Osteoblast (primary cell): Measurements from ENCODE around the gene KRT20. TPM values are rescaled to one million over a fixed set of nuclear protein-coding genes. Genes with fewer than 3 reads are reported as not detected.

Source experiments
- DNase-seq: peaks from one replicate; pipeline ENCODE4 v3.0.0; 2011; ENCODE audit warnings: low spot score, mixed read lengths; ENCODE audit not compliant: insufficient read length; ENCODE audit errors: missing footprints
- H2AFZ ChIP-seq: 2 replicates; pipeline ENCODE4 v1.6.0; 2011; ENCODE audit warnings: mild to moderate bottlenecking, low read length
- H3K27ac ChIP-seq: 2 replicates; pipeline ENCODE4 v1.5.1; 2011; ENCODE audit warnings: mild to moderate bottlenecking, low read depth, low read length, moderate library complexity
- H3K27me3 ChIP-seq: 2 replicates; pipeline ENCODE4 v1.6.0; 2012; ENCODE audit warnings: mild to moderate bottlenecking, control low read depth, inconsistent platforms, low read length, moderate library complexity; ENCODE audit not compliant: insufficient read depth
- H3K36me3 ChIP-seq: 2 replicates; pipeline ENCODE4 v1.5.1; 2011; ENCODE audit warnings: mild to moderate bottlenecking, low read length, control low read depth, moderate library complexity; ENCODE audit not compliant: insufficient read depth
- H3K4me1 ChIP-seq: 2 replicates; pipeline ENCODE4 v1.5.1; 2011; ENCODE audit warnings: mild to moderate bottlenecking, low read length, control low read depth, moderate library complexity; ENCODE audit not compliant: insufficient read depth
- H3K4me2 ChIP-seq: 2 replicates; pipeline ENCODE4 v1.6.0; 2011; ENCODE audit warnings: mild to moderate bottlenecking, low read length; ENCODE audit not compliant: insufficient read depth
- H3K4me3 ChIP-seq: fragments of 200-600 bp; sonication (generic); 3 replicates; pipeline ENCODE4 v1.5.1; 2012; ENCODE audit warnings: mild to moderate bottlenecking, low read length, inconsistent platforms; ENCODE audit not compliant: insufficient read depth
- H3K79me2 ChIP-seq: 2 replicates; pipeline ENCODE4 v1.6.0; 2012; ENCODE audit warnings: mild to moderate bottlenecking, low read length, control low read depth, inconsistent platforms; ENCODE audit not compliant: insufficient read depth
- H3K9me3 ChIP-seq: 2 replicates; pipeline ENCODE4 v1.5.1; 2011; ENCODE audit warnings: low read depth, low read length, control low read depth
- H4K20me1 ChIP-seq: 2 replicates; pipeline ENCODE4 v1.6.0; 2012; ENCODE audit warnings: mild to moderate bottlenecking, low read length, control low read depth; ENCODE audit not compliant: insufficient read depth
- total RNA-seq: library from RNA; depleted of rRNA; stranded (reverse); fragments of >200 nt; gene quantifications from 2 replicates; pipeline ENCODE4 v1.2.3, GENCODE V29; 2012
- TF ChIP-seq, protein P1 (sequence below): IDR thresholded peaks from 2 replicates; pipeline ENCODE4 v1.5.1; 2011; ENCODE audit warnings: mild to moderate bottlenecking, low read depth, low read length, moderate library complexity; ENCODE audit errors: extremely low read depth

KRT20 gene, protein sequence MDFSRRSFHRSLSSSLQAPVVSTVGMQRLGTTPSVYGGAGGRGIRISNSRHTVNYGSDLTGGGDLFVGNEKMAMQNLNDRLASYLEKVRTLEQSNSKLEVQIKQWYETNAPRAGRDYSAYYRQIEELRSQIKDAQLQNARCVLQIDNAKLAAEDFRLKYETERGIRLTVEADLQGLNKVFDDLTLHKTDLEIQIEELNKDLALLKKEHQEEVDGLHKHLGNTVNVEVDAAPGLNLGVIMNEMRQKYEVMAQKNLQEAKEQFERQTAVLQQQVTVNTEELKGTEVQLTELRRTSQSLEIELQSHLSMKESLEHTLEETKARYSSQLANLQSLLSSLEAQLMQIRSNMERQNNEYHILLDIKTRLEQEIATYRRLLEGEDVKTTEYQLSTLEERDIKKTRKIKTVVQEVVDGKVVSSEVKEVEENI
- total RNA-seq: not detected in 2 replicates

DNA sequence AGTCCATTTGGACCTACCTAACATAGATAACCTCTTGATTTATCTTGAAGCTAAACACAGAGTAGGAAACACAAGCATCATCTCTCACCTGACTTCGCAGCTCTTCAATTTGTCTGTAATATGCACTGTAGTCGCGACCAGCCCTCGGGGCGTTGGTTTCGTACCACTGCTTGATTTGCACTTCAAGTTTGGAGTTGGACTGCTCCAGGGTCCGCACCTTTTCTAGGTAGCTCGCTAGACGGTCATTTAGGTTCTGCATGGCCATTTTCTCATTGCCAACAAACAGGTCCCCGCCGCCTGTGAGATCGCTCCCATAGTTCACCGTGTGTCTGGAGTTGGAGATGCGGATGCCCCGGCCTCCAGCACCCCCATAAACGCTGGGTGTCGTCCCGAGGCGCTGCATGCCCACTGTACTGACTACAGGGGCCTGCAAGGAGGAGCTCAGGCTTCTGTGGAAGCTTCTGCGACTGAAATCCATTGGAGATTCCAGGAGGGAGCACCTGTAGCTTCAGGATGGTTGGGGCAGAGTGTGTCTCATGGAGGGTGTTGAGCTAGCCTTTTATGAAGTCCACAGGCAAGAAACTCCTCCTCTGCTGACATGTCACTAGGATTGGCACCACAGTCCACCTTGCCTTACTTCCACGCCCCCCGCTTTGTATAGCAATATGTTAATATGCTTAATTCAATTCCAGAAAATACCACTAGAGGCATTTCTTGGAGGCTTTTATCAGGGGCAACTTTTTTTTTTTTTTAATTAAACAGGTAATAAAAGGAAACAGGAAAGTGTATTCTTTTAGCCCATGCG, at the start of gene KRT20:
Gene KRT20, minus strand, starts transcription at position 535 of the 805 bp plus-strand sequence. Its CDS starts 57 bp downstream, at position 478.
- Histone ChIP-seq H3K4me3 (no peak within 1 kb of the TSS), H3K4me2 (no peak within 1 kb of the TSS), H3K27me3 (peaks cover 8% of the 10 kb centered on the region), H2AFZ (no peak within 1 kb of the TSS), H3K36me3 (no peaks in the 10 kb centered on the region), H3K79me2 (no peaks in the 10 kb centered on the region), H3K27ac (no peak within 1 kb of the TSS), H4K20me1 (no peaks in the 10 kb centered on the region), H3K4me1 (no peaks in the 10 kb centered on the region), H3K9me3 (no peaks in the 10 kb centered on the region)
- TF ChIP-seq, protein P1, sequence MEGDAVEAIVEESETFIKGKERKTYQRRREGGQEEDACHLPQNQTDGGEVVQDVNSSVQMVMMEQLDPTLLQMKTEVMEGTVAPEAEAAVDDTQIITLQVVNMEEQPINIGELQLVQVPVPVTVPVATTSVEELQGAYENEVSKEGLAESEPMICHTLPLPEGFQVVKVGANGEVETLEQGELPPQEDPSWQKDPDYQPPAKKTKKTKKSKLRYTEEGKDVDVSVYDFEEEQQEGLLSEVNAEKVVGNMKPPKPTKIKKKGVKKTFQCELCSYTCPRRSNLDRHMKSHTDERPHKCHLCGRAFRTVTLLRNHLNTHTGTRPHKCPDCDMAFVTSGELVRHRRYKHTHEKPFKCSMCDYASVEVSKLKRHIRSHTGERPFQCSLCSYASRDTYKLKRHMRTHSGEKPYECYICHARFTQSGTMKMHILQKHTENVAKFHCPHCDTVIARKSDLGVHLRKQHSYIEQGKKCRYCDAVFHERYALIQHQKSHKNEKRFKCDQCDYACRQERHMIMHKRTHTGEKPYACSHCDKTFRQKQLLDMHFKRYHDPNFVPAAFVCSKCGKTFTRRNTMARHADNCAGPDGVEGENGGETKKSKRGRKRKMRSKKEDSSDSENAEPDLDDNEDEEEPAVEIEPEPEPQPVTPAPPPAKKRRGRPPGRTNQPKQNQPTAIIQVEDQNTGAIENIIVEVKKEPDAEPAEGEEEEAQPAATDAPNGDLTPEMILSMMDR: peak; percentile 32
- peak; percentile 58 for DNase-seq

DNA sequence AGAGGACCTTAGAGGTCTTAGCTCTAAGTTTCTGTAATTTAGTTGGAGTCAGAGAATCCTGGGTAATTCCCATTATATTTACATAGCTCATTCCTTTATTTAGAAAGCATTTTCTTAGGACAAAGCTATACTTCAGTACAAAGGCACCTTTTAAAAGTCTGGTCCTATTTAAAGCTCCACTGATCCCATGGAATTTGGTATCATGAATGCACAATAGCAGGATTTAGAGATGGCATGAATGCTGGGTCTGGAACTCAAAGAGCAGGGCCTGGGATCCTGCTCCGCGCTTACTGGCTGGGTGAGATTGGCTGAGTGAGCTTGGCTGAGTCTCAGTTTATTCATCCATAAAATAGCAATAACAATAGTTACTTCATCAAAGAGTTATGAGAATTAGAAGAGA, 47.6 kb upstream of the KRT20 start:
- no peaks in the 10 kb centered on the region for H3K27me3 ChIP-seq
- no peak overlapping the region for H3K27ac ChIP-seq
- H2AFZ ChIP-seq: no peak overlapping the region
- no peak for DNase-seq
- H3K4me2 ChIP-seq: no peak overlapping the region
- H3K4me3 ChIP-seq: no peak overlapping the region
- H3K36me3 ChIP-seq: peaks cover 7% of the 10 kb centered on the region
- peaks cover 24% of the 10 kb centered on the region for H3K4me1 ChIP-seq
- no peaks in the 10 kb centered on the region for H3K79me2 ChIP-seq
- TF ChIP-seq, protein P1: no peak
- H4K20me1 ChIP-seq: no peaks in the 10 kb centered on the region
- H3K9me3 ChIP-seq: no peaks in the 10 kb centered on the region

DNA sequence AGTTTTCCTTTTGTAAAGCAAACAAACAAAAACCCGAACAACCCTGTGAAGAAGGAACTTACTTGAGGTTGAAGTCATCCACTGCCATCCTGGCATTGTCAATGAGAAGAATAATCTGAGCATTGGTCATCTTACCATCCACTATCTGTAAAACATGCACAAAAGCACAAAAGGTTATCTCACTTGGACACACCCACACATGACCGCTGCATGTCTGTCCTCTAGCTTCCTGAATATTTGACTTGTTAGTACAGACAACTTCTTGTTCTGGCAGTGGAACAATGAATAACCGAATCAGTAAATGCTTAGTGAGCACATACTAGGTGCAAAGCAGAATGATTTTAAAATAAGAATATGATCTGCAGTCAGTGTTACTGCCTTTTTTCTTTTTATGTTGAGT, 46.3 kb upstream of the KRT20 start:
- Histone ChIP-seq H4K20me1 (no peaks in the 10 kb centered on the region), H3K4me2 (no peak overlapping the region), H3K79me2 (no peaks in the 10 kb centered on the region), H3K4me1 (peaks cover 16% of the 10 kb centered on the region), H3K27ac (no peak overlapping the region), H3K27me3 (no peaks in the 10 kb centered on the region), H2AFZ (peak overlapping the region; percentile 34), H3K36me3 (peaks cover 7% of the 10 kb centered on the region), H3K4me3 (no peak overlapping the region), H3K9me3 (no peaks in the 10 kb centered on the region)
- no peak for DNase-seq
- TF ChIP-seq, protein P1: no peak

DNA sequence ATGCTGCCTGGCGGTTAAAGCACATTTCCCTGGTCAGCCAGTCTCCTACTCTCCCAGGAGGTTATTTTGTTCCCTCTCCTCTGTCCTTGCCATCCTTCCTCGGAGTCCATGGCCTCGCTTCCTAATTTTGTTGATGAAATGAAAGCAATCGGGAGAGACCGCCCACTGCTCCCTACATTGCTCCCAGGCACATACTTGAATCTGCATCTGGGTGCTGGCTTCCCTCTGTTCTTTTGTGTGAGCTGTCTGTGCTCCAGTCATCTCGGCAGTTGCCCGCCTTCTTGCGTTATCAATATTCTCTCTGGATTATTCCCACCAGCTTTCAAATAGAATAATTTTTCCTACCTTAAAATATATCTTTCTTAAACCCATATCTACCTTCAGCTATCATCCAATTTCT, 41.3 kb upstream of the KRT20 start:
- no peaks in the 10 kb centered on the region for H3K9me3 ChIP-seq
- peaks cover 9% of the 10 kb centered on the region for H3K4me1 ChIP-seq
- H3K4me2 ChIP-seq: no peak overlapping the region
- H3K36me3 ChIP-seq: peaks cover 7% of the 10 kb centered on the region
- H2AFZ ChIP-seq: no peak overlapping the region
- no peak overlapping the region for H3K27ac ChIP-seq
- H3K79me2 ChIP-seq: no peaks in the 10 kb centered on the region
- no peaks in the 10 kb centered on the region for H3K27me3 ChIP-seq
- TF ChIP-seq, protein P1: no peak
- H4K20me1 ChIP-seq: no peaks in the 10 kb centered on the region
- H3K4me3 ChIP-seq: no peak overlapping the region
- no peak for DNase-seq
